ENCODE data around the gene RANBP9.

Gene RANBP9

GRCh38 chr6:13573669-13574110, 137.9 kb downstream of the RANBP9 start (continued):
- TF ChIP-seq ZNF571 (tag by site-specific recombination; IDR thresholded peaks at IDR 0.05) (no peak), ZNF624 (tag by site-specific recombination; IDR thresholded peaks at IDR 0.05) (no peak), ZNF335 (tag by site-specific recombination; conservative IDR thresholded peaks at IDR 0.05) (peak; percentile 61), ZNF155 (tag by site-specific recombination; IDR thresholded peaks at IDR 0.05) (no peak)

- ChIA-PET POLR2A (interaction anchor here (1.6 to 3.2 kb wide), 5 partner anchors 13 to 198 kb away, joined by 4 to 49 read pairs (median 6); partner anchors contain the start of gene NOL7), CTCF (interaction anchor here (0.6 to 4.6 kb wide), 12 partner anchors 9 to 506 kb away, joined by 3 to 62 read pairs (median 3); partner anchors contain the start of gene NOL7)
- no peak for TF ChIP-seq KLF10 (tag by site-specific recombination; IDR thresholded peaks at IDR 0.05)
- no peak for TF ChIP-seq IKZF3 (tag by site-specific recombination; IDR thresholded peaks at IDR 0.05)
- TF ChIP-seq ZNF521 (tag by site-specific recombination; IDR thresholded peaks at IDR 0.05): no peak
- Histone ChIP-seq H3K4me1 (ENCODE audit: control insufficient read depth, insufficient read depth, low read length) (0 out of 2 replicates have a peak, but pooled peaks cover 3% of the 10 kb centered on the region), H3K9me3 (ENCODE audit: control insufficient read depth, insufficient read depth, low read depth, low read length) (no peaks in the 10 kb centered on the region), H3K36me3 (ENCODE audit: control insufficient read depth in 2 of 2, insufficient read depth in 1 of 2, low read length in 2 of 2) (no peaks in the 10 kb centered on the region), H3K4me3 (ENCODE audit: low read depth, low read length) (no peak overlapping the region), H3K27ac (ENCODE audit: extremely low read depth, low read depth, low read length) (no peak overlapping the region; the same call in 1 of the 2 replicates)
These were observed 138.5 kb downstream of the RANBP9 start for GRCh38 chr6:13572951-13573654.

GRCh38 chr6:13572240-13572639, 139.4 kb downstream of the RANBP9 start:
- ChIA-PET CTCF (interaction anchor here (0.6 to 4.6 kb wide), 6 partner anchors 11 to 495 kb away, joined by 3 to 62 read pairs (median 3); no protein-coding TSS in a partner anchor), POLR2A (interaction anchor here (1.5 kb wide), 1 partner anchor 10 kb away, joined by 4 read pairs; no protein-coding TSS in a partner anchor)
- H3K4me3 ChIP-seq (ENCODE audit: low read depth, low read length): no peak overlapping the region
- H3K27ac ChIP-seq (ENCODE audit: extremely low read depth, low read depth, low read length): no peak overlapping the region
- H3K36me3 ChIP-seq (ENCODE audit: control insufficient read depth in 2 of 2, insufficient read depth in 1 of 2, low read length in 2 of 2): no peaks in the 10 kb centered on the region
- TF ChIP-seq ZNF558 (tag by site-specific recombination; IDR thresholded peaks at IDR 0.05) (no peak), HIC1 (tag by site-specific recombination; IDR thresholded peaks at IDR 0.05) (no peak), ZNF132 (tag by site-specific recombination; IDR thresholded peaks at IDR 0.05; ENCODE audit: borderline replicate concordance) (no peak), ZNF792 (tag by site-specific recombination; IDR thresholded peaks at IDR 0.05) (no peak), ZBTB44 (tag by site-specific recombination; IDR thresholded peaks at IDR 0.05) (no peak), ZFP37 (tag by site-specific recombination; IDR thresholded peaks at IDR 0.05) (no peak)
- 0 out of 2 replicates have a peak, but pooled peaks cover 3% of the 10 kb centered on the region for H3K4me1 ChIP-seq (ENCODE audit: control insufficient read depth, insufficient read depth, low read length)
- no peaks in the 10 kb centered on the region for H3K9me3 ChIP-seq (ENCODE audit: control insufficient read depth, insufficient read depth, low read depth, low read length)
